ENCODE measurements around the gene PMPCA.

The PMPCA gene

DNA sequence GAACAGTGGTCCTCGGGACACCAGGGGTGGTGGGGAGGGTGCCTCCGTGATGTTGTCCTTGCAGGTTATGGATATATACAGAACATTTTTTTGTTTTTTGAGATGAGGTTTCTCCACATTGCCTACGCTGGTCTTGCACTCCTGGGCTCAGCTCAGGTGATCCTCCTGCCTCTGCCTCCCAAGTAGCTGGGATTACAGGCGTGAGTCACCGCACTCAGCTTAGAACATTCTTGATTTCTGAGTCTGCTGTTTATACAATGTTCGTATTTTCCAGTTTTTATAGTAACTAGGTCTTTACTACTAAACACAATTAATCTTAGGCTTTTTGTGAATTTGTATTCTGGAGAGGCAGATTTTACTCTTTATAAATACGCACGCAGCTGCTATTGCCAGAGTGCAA is 6.0 kb downstream of the PMPCA start:
- no peak overlapping the region for H3K4me3 ChIP-seq (replicated peaks; ENCODE audit: insufficient read depth, low read length)
- DNase-seq (ENCODE audit: low read depth in 1 of 2, low spot score in 1 of 2) = no peak
- H3K27ac ChIP-seq (replicated peaks) = no peak overlapping the region
- H3K27me3 ChIP-seq (ENCODE audit: insufficient read depth, poor library complexity, severe bottlenecking) = no peaks in the 10 kb centered on the region
- no peak for TF ChIP-seq SPI1 (IDR thresholded peaks at IDR 0.05; ENCODE audit: borderline replicate concordance, low read depth)
- TF ChIP-seq GABPA (IDR thresholded peaks at IDR 0.05; ENCODE audit: low read depth) = no peak
- TF ChIP-seq, protein P1, sequence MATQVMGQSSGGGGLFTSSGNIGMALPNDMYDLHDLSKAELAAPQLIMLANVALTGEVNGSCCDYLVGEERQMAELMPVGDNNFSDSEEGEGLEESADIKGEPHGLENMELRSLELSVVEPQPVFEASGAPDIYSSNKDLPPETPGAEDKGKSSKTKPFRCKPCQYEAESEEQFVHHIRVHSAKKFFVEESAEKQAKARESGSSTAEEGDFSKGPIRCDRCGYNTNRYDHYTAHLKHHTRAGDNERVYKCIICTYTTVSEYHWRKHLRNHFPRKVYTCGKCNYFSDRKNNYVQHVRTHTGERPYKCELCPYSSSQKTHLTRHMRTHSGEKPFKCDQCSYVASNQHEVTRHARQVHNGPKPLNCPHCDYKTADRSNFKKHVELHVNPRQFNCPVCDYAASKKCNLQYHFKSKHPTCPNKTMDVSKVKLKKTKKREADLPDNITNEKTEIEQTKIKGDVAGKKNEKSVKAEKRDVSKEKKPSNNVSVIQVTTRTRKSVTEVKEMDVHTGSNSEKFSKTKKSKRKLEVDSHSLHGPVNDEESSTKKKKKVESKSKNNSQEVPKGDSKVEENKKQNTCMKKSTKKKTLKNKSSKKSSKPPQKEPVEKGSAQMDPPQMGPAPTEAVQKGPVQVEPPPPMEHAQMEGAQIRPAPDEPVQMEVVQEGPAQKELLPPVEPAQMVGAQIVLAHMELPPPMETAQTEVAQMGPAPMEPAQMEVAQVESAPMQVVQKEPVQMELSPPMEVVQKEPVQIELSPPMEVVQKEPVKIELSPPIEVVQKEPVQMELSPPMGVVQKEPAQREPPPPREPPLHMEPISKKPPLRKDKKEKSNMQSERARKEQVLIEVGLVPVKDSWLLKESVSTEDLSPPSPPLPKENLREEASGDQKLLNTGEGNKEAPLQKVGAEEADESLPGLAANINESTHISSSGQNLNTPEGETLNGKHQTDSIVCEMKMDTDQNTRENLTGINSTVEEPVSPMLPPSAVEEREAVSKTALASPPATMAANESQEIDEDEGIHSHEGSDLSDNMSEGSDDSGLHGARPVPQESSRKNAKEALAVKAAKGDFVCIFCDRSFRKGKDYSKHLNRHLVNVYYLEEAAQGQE (IDR thresholded peaks at IDR 0.05; ENCODE audit: insufficient replicate concordance, low read depth) = no peak
- TF ChIP-seq CTCF (IDR thresholded peaks at IDR 0.05; ENCODE audit: insufficient read depth, low read length) = no peak
- no peak for TF ChIP-seq POLR2AphosphoS5 (IDR thresholded peaks at IDR 0.05; ENCODE audit: low read depth)

- DNase-seq (ENCODE audit: low read depth in 1 of 2, low spot score in 1 of 2) = no peak
- Histone ChIP-seq H3K27me3 (ENCODE audit: insufficient read depth, poor library complexity, severe bottlenecking) (no peaks in the 10 kb centered on the region), H3K4me3 (replicated peaks; ENCODE audit: insufficient read depth, low read length) (no peak overlapping the region), H3K27ac (replicated peaks) (no peak overlapping the region)
- TF ChIP-seq, protein P1 (IDR thresholded peaks at IDR 0.05; ENCODE audit: insufficient replicate concordance, low read depth) = no peak
- TF ChIP-seq GABPA (IDR thresholded peaks at IDR 0.05; ENCODE audit: low read depth) (no peak), POLR2AphosphoS5 (IDR thresholded peaks at IDR 0.05; ENCODE audit: low read depth) (0 out of 2 replicates have a peak, but pooled peaks have one; percentile 23), SPI1 (IDR thresholded peaks at IDR 0.05; ENCODE audit: borderline replicate concordance, low read depth) (no peak), CTCF (IDR thresholded peaks at IDR 0.05; ENCODE audit: insufficient read depth, low read length) (no peak)
Measured at GRCh38 chr9:136416914-136417313, 6.5 kb downstream of the PMPCA start.

DNA sequence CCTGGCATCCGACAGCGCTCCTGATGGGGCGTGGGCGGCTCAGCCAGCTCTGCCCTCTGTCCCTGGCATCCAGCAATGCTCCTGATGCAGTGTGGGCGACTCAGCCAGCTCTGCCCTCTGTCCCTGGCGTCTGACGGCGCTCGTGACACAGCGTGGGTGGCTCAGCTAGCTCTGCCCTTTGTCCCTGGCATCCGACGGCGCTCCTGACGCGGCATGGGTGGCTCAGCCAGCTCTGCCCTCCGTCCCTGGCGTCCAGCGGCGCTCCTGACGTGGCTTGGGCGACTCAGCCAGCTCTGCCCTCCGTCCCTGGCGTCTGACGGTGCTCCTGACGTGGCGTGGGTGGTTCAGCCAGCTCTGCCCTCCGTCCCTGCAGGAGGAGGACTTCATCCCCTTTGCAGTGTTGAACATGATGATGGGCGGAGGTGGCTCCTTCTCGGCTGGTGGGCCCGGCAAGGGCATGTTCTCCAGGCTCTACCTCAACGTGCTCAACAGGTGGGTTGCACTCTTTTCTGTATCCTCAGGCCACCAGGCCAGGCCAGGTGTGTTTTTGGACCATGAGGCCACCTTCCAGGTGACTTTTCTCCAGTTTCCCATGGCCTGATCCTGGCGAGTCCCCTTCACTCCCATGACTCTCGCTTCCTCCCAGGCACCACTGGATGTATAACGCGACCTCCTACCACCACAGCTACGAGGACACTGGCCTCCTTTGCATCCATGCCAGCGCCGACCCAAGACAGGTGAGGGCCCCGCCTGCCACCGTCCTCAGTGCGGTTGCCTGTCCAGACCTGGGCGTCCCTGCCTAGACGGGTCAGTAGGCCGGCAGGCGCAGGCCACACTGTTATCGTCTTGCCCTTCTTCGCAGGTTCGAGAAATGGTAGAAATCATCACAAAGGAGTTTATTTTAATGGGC is 8.0 kb downstream of the PMPCA start:
- Histone ChIP-seq H3K27me3 (ENCODE audit: insufficient read depth, poor library complexity, severe bottlenecking) (no peaks in the 10 kb centered on the region), H3K4me3 (replicated peaks; ENCODE audit: insufficient read depth, low read length) (no peak overlapping the region), H3K27ac (replicated peaks) (no peak overlapping the region)
- no peak for TF ChIP-seq CTCF (IDR thresholded peaks at IDR 0.05; ENCODE audit: insufficient read depth, low read length)
- TF ChIP-seq POLR2AphosphoS5 (IDR thresholded peaks at IDR 0.05; ENCODE audit: low read depth) = no peak
- no peak for TF ChIP-seq GABPA (IDR thresholded peaks at IDR 0.05; ENCODE audit: low read depth)
- TF ChIP-seq, protein P1 (IDR thresholded peaks at IDR 0.05; ENCODE audit: insufficient replicate concordance, low read depth) = no peak
- no peak for TF ChIP-seq SPI1 (IDR thresholded peaks at IDR 0.05; ENCODE audit: borderline replicate concordance, low read depth)
- no peak for DNase-seq (ENCODE audit: low read depth in 1 of 2, low spot score in 1 of 2)
